Trophoblast cell (in vitro differentiated cells and primary cell): Measurements from ENCODE around the gene PSMC1. TPM values are rescaled to one million over a fixed set of nuclear protein-coding genes. Genes with fewer than 3 reads are reported as not detected.
"Not testable (repeated sequence)": the region's sequence is repeated elsewhere in the genome, so short reads cannot be mapped to it uniquely, and the experiment has no call there.

Experiments used
- DNase-seq, 2 donors: peaks; one replicate each; pipeline ENCODE4 v3.0.0-alpha.2; 2016
- H2AFZ ChIP-seq: 2 replicates; pipeline ENCODE4 v1.6.1; 2013; ENCODE audit warnings: low read length, moderate library complexity, mild to moderate bottlenecking; ENCODE audit not compliant: insufficient read depth, poor library complexity
- H2AK5ac ChIP-seq: 2 replicates; pipeline ENCODE4 v1.6.1; 2013; ENCODE audit warnings: mild to moderate bottlenecking, low read length
- H2BK120ac ChIP-seq: 2 replicates; pipeline ENCODE4 v1.6.1; 2013; ENCODE audit warnings: low read length, mild to moderate bottlenecking, moderate library complexity; ENCODE audit not compliant: insufficient read depth, poor library complexity
- H2BK12ac ChIP-seq: 2 replicates; pipeline ENCODE4 v1.6.1; 2013; ENCODE audit warnings: mild to moderate bottlenecking, low read length, moderate library complexity
- H2BK5ac ChIP-seq: 2 replicates; pipeline ENCODE4 v1.6.1; 2013; ENCODE audit warnings: low read length, low read depth, moderate library complexity, mild to moderate bottlenecking; ENCODE audit not compliant: poor library complexity
- H3K14ac ChIP-seq: 2 replicates; pipeline ENCODE4 v1.6.1; 2013; ENCODE audit warnings: mild to moderate bottlenecking, low read length
- H3K18ac ChIP-seq: 2 replicates; pipeline ENCODE4 v1.6.1; 2013; ENCODE audit warnings: mild to moderate bottlenecking, low read length
- H3K23ac ChIP-seq: 2 replicates; pipeline ENCODE4 v1.6.1; 2013; ENCODE audit warnings: low read length
- H3K27ac ChIP-seq: 2 replicates; pipeline ENCODE4 v1.5.1; 2013; ENCODE audit warnings: low read depth, mild to moderate bottlenecking, inconsistent platforms, low read length, moderate library complexity
- H3K27me3 ChIP-seq: 2 replicates; pipeline ENCODE4 v1.6.1; 2013; ENCODE audit warnings: inconsistent platforms, mild to moderate bottlenecking, low read length, moderate library complexity; ENCODE audit not compliant: insufficient read depth
- H3K36me3 ChIP-seq, 2 experiments: 1 replicate in 1 of 2; 2 replicates in 1 of 2; pipeline ENCODE4 v1.6.1; 2013; ENCODE audit warnings: low read length in 2 of 2, mild to moderate bottlenecking in 2 of 2, moderate library complexity in 1 of 2; ENCODE audit not compliant: insufficient read depth in 2 of 2, control insufficient read depth in 1 of 2
- H3K4ac ChIP-seq: 2 replicates; pipeline ENCODE4 v1.6.1; 2013; ENCODE audit warnings: low read depth, mild to moderate bottlenecking, low read length, moderate library complexity
- H3K4me1 ChIP-seq, 2 experiments: 1 replicate in 1 of 2; 2 replicates in 1 of 2; pipeline ENCODE4 v1.6.1; 2013; ENCODE audit warnings: low read length in 2 of 2, mild to moderate bottlenecking in 2 of 2, moderate library complexity in 1 of 2; ENCODE audit not compliant: insufficient read depth in 2 of 2, control insufficient read depth in 1 of 2
- H3K4me2 ChIP-seq: 2 replicates; pipeline ENCODE4 v1.6.1; 2013; ENCODE audit warnings: inconsistent platforms, mild to moderate bottlenecking, low read length, moderate library complexity
- H3K4me3 ChIP-seq: 2 replicates; pipeline ENCODE4 v1.5.1; 2013; ENCODE audit warnings: mild to moderate bottlenecking, low read depth, low read length, inconsistent platforms
- H3K79me1 ChIP-seq: one replicate; pipeline ENCODE4 v1.6.1; 2013; ENCODE audit warnings: low read length
- H3K79me2 ChIP-seq: 2 replicates; pipeline ENCODE4 v1.6.1; 2013; ENCODE audit warnings: low read length, mild to moderate bottlenecking; ENCODE audit not compliant: control insufficient read depth, insufficient read depth, poor library complexity
- H3K9ac ChIP-seq: 2 replicates; pipeline ENCODE4 v1.6.1; 2013; ENCODE audit warnings: mild to moderate bottlenecking, low read length
- H3K9me3 ChIP-seq: 2 replicates; pipeline ENCODE4 v1.6.1; 2013; ENCODE audit warnings: low read depth, mild to moderate bottlenecking, control low read depth, inconsistent platforms, low read length; ENCODE audit not compliant: insufficient read depth
- H4K12ac ChIP-seq: 2 replicates; pipeline ENCODE4 v1.6.1; 2013; ENCODE audit warnings: low read depth, mild to moderate bottlenecking, low read length, moderate library complexity
- H4K8ac ChIP-seq: 2 replicates; pipeline ENCODE4 v1.6.1; 2013; ENCODE audit warnings: low read depth, mild to moderate bottlenecking, low read length, moderate library complexity
- H4K91ac ChIP-seq: one replicate; pipeline ENCODE4 v1.6.1; 2013; ENCODE audit warnings: low read depth, mild to moderate bottlenecking, low read length, moderate library complexity
- WGBS: extraction: QIAGEN DNeasy Blood & Tissue Kit; methylation state at CpG from one replicate; pipeline ENCODE4 v1.1.7; 2013; ENCODE audit warnings: missing lambda C conversion rate; ENCODE audit not compliant: insufficient read length, insufficient coverage; ENCODE audit errors: extremely low coverage; 5-methylcytosine and 5-hydroxymethylcytosine counted together
- polyA plus RNA-seq: library from polyadenylated mRNA; stranded (reverse); fragments of 200-250 nt; gene quantifications from 2 replicates; pipeline ENCODE4 v1.2.3, GENCODE V29; 2013

PSMC1 gene
- 165 and 168 TPM in 2 replicates for polyA plus RNA-seq

- Histone ChIP-seq H4K12ac (peak within 1 kb of the TSS; percentile 98), H3K4me3 (peak within 1 kb of the TSS; percentile 93)
These were observed at the start of gene PSMC1 for GRCh38 chr14:90256354-90257131. Gene PSMC1, plus strand, starts transcription at chr14:90256553. Its CDS starts 45 bp downstream, at chr14:90256598.

GRCh38 chr14:90213099-90213748 lies 43.1 kb upstream of the PSMC1 start:
- Histone ChIP-seq H3K36me3 (no peaks in the 10 kb centered on the region), H2AK5ac (no peak overlapping the region), H2BK120ac (no peak overlapping the region), H2BK12ac (no peak overlapping the region), H3K9ac (no peak overlapping the region), H4K8ac (no peak overlapping the region), H2AFZ (no peak overlapping the region), H3K14ac (no peak overlapping the region), H3K79me2 (no peaks in the 10 kb centered on the region), H2BK5ac (no peak overlapping the region), H4K12ac (no peak overlapping the region), H3K4me1 (no peaks in the 10 kb centered on the region), H3K23ac (no peak overlapping the region), H3K27me3 (no peaks in the 10 kb centered on the region), H3K9me3 (peaks cover 12% of the 10 kb centered on the region), H4K91ac (no peak overlapping the region), H3K27ac (no peak overlapping the region), H3K79me1 (no peaks in the 10 kb centered on the region), H3K4me3 (no peak overlapping the region), H3K4ac (no peak overlapping the region), H3K4me2 (no peak overlapping the region), H3K18ac (no peak overlapping the region)
- no CpG with 5 or more reads among the region's 7 CpGs for WGBS
- no peak for DNase-seq

More at GRCh38 chr14:90256354-90257131, at the start of gene PSMC1:
- peak within 1 kb of the TSS; percentile 31 for H3K27ac ChIP-seq
- H2AFZ ChIP-seq: peak within 1 kb of the TSS; percentile 84
- no peak within 1 kb of the TSS for H2BK12ac ChIP-seq
- peak within 1 kb of the TSS; percentile 96 for H3K9ac ChIP-seq
- peaks cover 0 to 2% of the 10 kb centered on the region in 2 experiments for H3K4me1 ChIP-seq
- peaks cover 8 to 10% of the 10 kb centered on the region in 2 experiments for H3K36me3 ChIP-seq
- H2BK5ac ChIP-seq: peak within 1 kb of the TSS; percentile 73
- no peaks in the 10 kb centered on the region for H3K9me3 ChIP-seq
- WGBS: no CpG with 5 or more reads among the region's 55 CpGs
- H4K8ac ChIP-seq: peak within 1 kb of the TSS; percentile 93
- H3K27me3 ChIP-seq: no peaks in the 10 kb centered on the region
- H3K14ac ChIP-seq: peak within 1 kb of the TSS; percentile 95
- H2AK5ac ChIP-seq: peak within 1 kb of the TSS; percentile 98
- peak within 1 kb of the TSS; percentile 88 for H3K4me2 ChIP-seq
- H3K18ac ChIP-seq: peak within 1 kb of the TSS; percentile 93
- peak within 1 kb of the TSS; percentile 90 for H4K91ac ChIP-seq
- peak within 1 kb of the TSS; percentile 99 for H3K4ac ChIP-seq
- peaks cover 6% of the 10 kb centered on the region for H3K79me1 ChIP-seq
- peak; percentile 93 to 96 for DNase-seq
- H3K23ac ChIP-seq: no peak within 1 kb of the TSS
- H3K79me2 ChIP-seq: peaks cover 6% of the 10 kb centered on the region
- H2BK120ac ChIP-seq: peak within 1 kb of the TSS; percentile 78

- H3K79me2 ChIP-seq: no peaks in the 10 kb centered on the region
- no peak overlapping the region for H2BK12ac ChIP-seq
- H3K4me2 ChIP-seq: no peak overlapping the region
- H3K9me3 ChIP-seq: no peaks in the 10 kb centered on the region
- no peak overlapping the region for H3K4me3 ChIP-seq
- no peak overlapping the region for H4K12ac ChIP-seq
- DNase-seq: no peak
- WGBS: no CpG with 5 or more reads among the region's 4 CpGs
- no peak overlapping the region for H3K23ac ChIP-seq
- no peak overlapping the region for H2AFZ ChIP-seq
- no peaks in the 10 kb centered on the region for H3K79me1 ChIP-seq
- H4K91ac ChIP-seq: no peak overlapping the region
- no peaks in the 10 kb centered on the region for H3K36me3 ChIP-seq
- H3K4ac ChIP-seq: no peak overlapping the region
- no peak overlapping the region for H3K27ac ChIP-seq
- H2BK5ac ChIP-seq: no peak overlapping the region
- H2AK5ac ChIP-seq: no peak overlapping the region
- no peak overlapping the region for H2BK120ac ChIP-seq
- H3K14ac ChIP-seq: no peak overlapping the region
- H4K8ac ChIP-seq: no peak overlapping the region
- no peaks in the 10 kb centered on the region for H3K4me1 ChIP-seq
- no peak overlapping the region for H3K9ac ChIP-seq
- no peak overlapping the region for H3K18ac ChIP-seq
- no peaks in the 10 kb centered on the region for H3K27me3 ChIP-seq
These were observed 27.9 kb upstream of the PSMC1 start for GRCh38 chr14:90228478-90228877.

- H3K9me3 ChIP-seq, H3K27me3 ChIP-seq, H4K8ac ChIP-seq, H2BK12ac ChIP-seq, H3K9ac ChIP-seq, H3K4me1 ChIP-seq, H3K14ac ChIP-seq, H3K18ac ChIP-seq, H3K79me1 ChIP-seq, H3K4me2 ChIP-seq, H2AK5ac ChIP-seq, H4K91ac ChIP-seq, H3K4me3 ChIP-seq, DNase-seq, H2BK120ac ChIP-seq, H3K79me2 ChIP-seq, H3K23ac ChIP-seq, H2AFZ ChIP-seq, H3K27ac ChIP-seq, H3K36me3 ChIP-seq, H3K4ac ChIP-seq, H2BK5ac ChIP-seq, H4K12ac ChIP-seq: not testable (repeated sequence)
- no CpG with 5 or more reads among the region's 1 CpG for WGBS
These were observed 26.4 kb upstream of the PSMC1 start for GRCh38 chr14:90229942-90230341.
